CD14-positive monocyte (primary cell): Measurements from ENCODE around the gene UTP14A. TPM values are rescaled to one million over a fixed set of nuclear protein-coding genes. Genes with fewer than 3 reads are reported as not detected.

Source experiments
- DNase-seq, 3 donors: peaks; one replicate each; pipeline ENCODE4 v3.0.0-alpha.2; 2011 to 2022
- H2AFZ ChIP-seq: 2 replicates; pipeline ENCODE4 v1.6.0; 2012; ENCODE audit warnings: mild to moderate bottlenecking, low read depth, low read length, inconsistent platforms; ENCODE audit not compliant: insufficient read depth, poor library complexity, severe bottlenecking
- H3K27ac ChIP-seq, 2 donors: 1 replicate in 1 of 2; 2 replicates in 1 of 2; pipeline ENCODE4 v1.5.1; 2012 to 2013; ENCODE audit warnings: low read length in 2 of 2, control low read depth in 1 of 2, inconsistent platforms in 1 of 2, low read depth in 1 of 2, mild to moderate bottlenecking in 1 of 2
- H3K27me3 ChIP-seq, 2 donors: one replicate each; pipeline versions ENCODE4 v1.6.0 to v1.6.1; 2011 to 2013; ENCODE audit warnings: low read length in 2 of 2; ENCODE audit not compliant: control insufficient read depth in 2 of 2, insufficient read depth in 2 of 2
- H3K36me3 ChIP-seq, 2 donors: replicated peaks in 1 of 2; 1 replicate in 1 of 2; 2 replicates in 1 of 2; pipeline versions ENCODE4 v1.5.1 to v1.6.1; 2012 to 2013; ENCODE audit warnings: low read length in 2 of 2, control low read depth in 1 of 2, inconsistent platforms in 1 of 2, mild to moderate bottlenecking in 1 of 2; ENCODE audit not compliant: insufficient read depth in 2 of 2, control insufficient read depth in 1 of 2
- H3K4me1 ChIP-seq, 2 donors: 1 replicate in 1 of 2; 2 replicates in 1 of 2; pipeline versions ENCODE4 v1.5.1 to v1.6.1; 2012 to 2013; ENCODE audit warnings: low read length in 2 of 2, control low read depth in 1 of 2, inconsistent platforms in 1 of 2, mild to moderate bottlenecking in 1 of 2, moderate library complexity in 1 of 2; ENCODE audit not compliant: insufficient read depth in 2 of 2, control insufficient read depth in 1 of 2
- H3K4me2 ChIP-seq: replicated peaks from 2 replicates; pipeline ENCODE3; 2012; ENCODE audit warnings: low read length, moderate library complexity, mild to moderate bottlenecking; ENCODE audit not compliant: poor library complexity, severe bottlenecking; ENCODE audit errors: extremely low read depth
- H3K4me3 ChIP-seq, 3 experiments: fragments of 200-600 bp in 1 of 3; sonication (generic) in 1 of 3; replicated peaks in 1 of 3; 1 replicate in 2 of 3; 2 replicates in 1 of 3; pipeline ENCODE4 v1.5.1; 2011 to 2013; ENCODE audit warnings: low read length in 3 of 3, mild to moderate bottlenecking in 3 of 3, control low read depth in 2 of 3, low read depth in 2 of 3, inconsistent platforms in 1 of 3, moderate library complexity in 1 of 3
- H3K79me2 ChIP-seq: 2 replicates; pipeline ENCODE4 v1.6.0; 2012; ENCODE audit warnings: mild to moderate bottlenecking, control low read depth, inconsistent platforms, low read length, moderate library complexity; ENCODE audit not compliant: insufficient read depth
- H3K9ac ChIP-seq: 2 replicates; pipeline ENCODE4 v1.6.0; 2017; ENCODE audit warnings: low read length, mild to moderate bottlenecking; ENCODE audit not compliant: insufficient read depth, poor library complexity, severe bottlenecking
- H3K9me3 ChIP-seq, 2 donors: replicated peaks in 1 of 2; 1 replicate in 1 of 2; 2 replicates in 1 of 2; pipeline versions ENCODE4 v1.5.1 to v1.6.1; 2012 to 2013; ENCODE audit warnings: low read length in 2 of 2, control low read depth in 1 of 2; ENCODE audit not compliant: control insufficient read depth in 1 of 2, insufficient read depth in 1 of 2
- H4K20me1 ChIP-seq: 2 replicates; pipeline ENCODE4 v1.6.0; 2012; ENCODE audit warnings: mild to moderate bottlenecking, low read length, control low read depth, moderate library complexity; ENCODE audit not compliant: insufficient read depth
- H3K27ac Mint-ChIP-seq, 7 donors: one replicate each; pipeline ENCODE4 v1.8.0; 2020; ENCODE audit warnings: mild to moderate bottlenecking in 7 of 7, mixed read lengths in 7 of 7, moderate library complexity in 6 of 7, inconsistent platforms in 2 of 7
- H3K27me3 Mint-ChIP-seq, 3 donors: one replicate each; pipeline ENCODE4 v1.8.0; 2021 to 2022; ENCODE audit warnings: low read depth in 3 of 3, mild to moderate bottlenecking in 3 of 3, mixed read lengths in 3 of 3, moderate library complexity in 3 of 3, inconsistent platforms in 1 of 3
- H3K36me3 Mint-ChIP-seq, 2 donors: one replicate each; pipeline ENCODE4 v1.8.0; 2020; ENCODE audit warnings: mixed read lengths in 2 of 2, inconsistent platforms in 1 of 2, mild to moderate bottlenecking in 1 of 2
- H3K4me1 Mint-ChIP-seq: one replicate; pipeline ENCODE4 v1.8.0; 2020; ENCODE audit warnings: mild to moderate bottlenecking, mixed read lengths
- H3K4me3 Mint-ChIP-seq, 2 donors: one replicate each; pipeline ENCODE4 v1.8.0; 2020; ENCODE audit warnings: mild to moderate bottlenecking in 2 of 2, mixed read lengths in 2 of 2, moderate library complexity in 1 of 2
- H3K9me3 Mint-ChIP-seq, 7 donors: one replicate each; pipeline ENCODE4 v1.8.0; 2020 to 2022; ENCODE audit warnings: mixed read lengths in 7 of 7, mild to moderate bottlenecking in 6 of 7, moderate library complexity in 6 of 7, inconsistent platforms in 2 of 7
- WGBS: methylation state at CpG from one replicate; pipeline ENCODE4 v1.1.5; 2013; ENCODE audit warnings: missing lambda C conversion rate; ENCODE audit not compliant: insufficient coverage; 5-methylcytosine and 5-hydroxymethylcytosine counted together
- intact Hi-C, 2 donors: fragments of 100-400 bp; cut with micrococcal nuclease; formaldehyde crosslinking; loops; one replicate each; pipeline versions ENCODE4 v1.15.0 to v1.15.1; 2023
- polyA plus RNA-seq, 3 donors: library from polyadenylated mRNA; depleted of rRNA in 1 of 3; unstranded in 2 of 3; stranded (reverse) in 1 of 3; fragments of 300-500 nt in 2 of 3; fragments of >200 nt in 1 of 3; fragmentation: Illumina TruSeq in 2 of 3; gene quantifications; 1 replicate in 2 of 3; 2 replicates in 1 of 3; pipeline ENCODE4 v1.2.3, GENCODE V29; 2012 to 2021
- TF ChIP-seq, protein P1 (sequence below): fragments of 200-600 bp; IDR thresholded peaks from one replicate; pipeline ENCODE4 v1.8.0; 2022; ENCODE audit warnings: antibody characterized with exemption, mild to moderate bottlenecking

The UTP14A gene
- polyA plus RNA-seq, 3 donors: 2.9 to 5.5 (median 3.8) TPM

DNA sequence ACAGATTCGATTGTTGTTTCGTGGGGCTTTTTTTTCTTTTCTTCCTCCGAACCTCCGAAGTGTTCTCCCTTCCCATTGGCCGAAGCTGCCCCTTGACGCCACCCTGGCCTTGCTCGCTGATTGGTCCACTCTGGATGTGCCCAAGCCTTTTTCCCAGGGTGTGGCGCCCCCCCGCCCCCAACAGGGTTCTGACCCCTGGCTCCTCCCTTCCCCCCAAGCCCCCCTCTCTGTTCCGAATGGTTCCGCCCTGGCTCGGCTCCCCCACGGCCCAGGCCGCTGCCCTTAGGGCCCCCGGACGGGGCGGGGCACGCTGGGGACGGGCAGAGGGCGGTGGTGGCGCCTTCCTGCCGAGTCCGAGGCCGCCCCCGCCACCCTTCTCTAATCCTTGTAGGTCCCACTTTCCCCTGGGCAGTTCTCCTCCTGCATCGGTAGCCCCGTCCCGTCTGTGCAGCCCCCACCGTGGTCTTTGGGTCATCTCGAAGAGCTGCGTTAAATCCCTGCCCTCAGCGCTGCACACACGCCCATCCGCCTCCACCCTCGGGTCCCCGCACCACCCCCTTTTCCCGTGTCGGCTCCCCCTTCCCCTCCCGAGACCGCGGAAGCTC is 25.5 kb downstream of the UTP14A start:
- intact Hi-C loops: loop anchor here (2.0 kb wide), 1 partner anchor 49 kb away; no protein-coding TSS in a partner anchor

DNA sequence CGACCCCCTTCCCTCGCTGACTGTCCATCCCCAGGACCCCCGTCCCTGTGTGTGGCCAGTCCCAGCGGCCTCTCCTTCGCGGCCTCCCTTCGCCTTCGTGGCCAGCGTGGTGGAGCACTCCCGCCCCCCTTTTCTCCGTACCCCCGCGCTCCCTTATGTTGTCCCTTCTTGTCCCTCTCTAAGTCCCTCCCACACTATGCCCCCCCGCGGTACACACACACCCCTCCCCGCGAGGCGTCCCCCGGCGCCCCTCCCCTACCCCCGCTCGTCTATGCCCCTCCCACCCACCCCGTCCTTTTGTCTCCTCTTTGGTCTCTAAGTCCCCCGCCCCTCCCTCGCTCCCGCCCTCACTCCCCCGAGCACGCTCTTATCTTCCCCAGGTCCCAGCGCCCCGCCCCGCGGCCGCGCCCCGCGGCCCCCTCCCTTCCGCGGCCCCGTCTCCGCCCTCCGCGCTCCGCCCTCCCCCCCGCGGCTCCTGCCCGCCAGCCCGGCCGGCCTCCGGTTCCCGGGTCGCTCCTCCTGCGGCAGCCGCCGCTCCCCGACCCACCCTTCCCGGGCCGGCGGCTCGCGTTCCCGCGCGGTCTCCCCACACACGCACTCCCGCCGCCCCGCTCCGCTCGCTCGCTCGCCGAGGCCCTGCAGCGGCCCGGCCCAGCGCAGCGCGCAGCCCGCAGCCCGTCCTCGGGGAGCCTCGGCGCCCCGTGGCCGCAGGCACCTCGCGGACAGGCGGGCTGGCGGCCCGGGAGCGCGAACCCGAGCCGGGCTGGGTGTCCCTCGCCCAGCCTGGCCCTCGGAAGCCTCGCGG is 26.3 kb downstream of the UTP14A start:
- H3K27me3 Mint-ChIP-seq: peaks cover 16 to 18% (median 16%) of the 10 kb centered on the region in 3 donors
- H3K27ac Mint-ChIP-seq: peak overlapping the region; percentile 81 to 95 (median 89)
- Histone ChIP-seq H3K4me1 (peaks cover 4 to 10% of the 10 kb centered on the region in 2 donors), H3K27ac (peak overlapping the region; percentile 84), H3K27me3 (peaks cover 0 to 8% of the 10 kb centered on the region in 2 donors), H2AFZ (peak overlapping the region; percentile 68), H3K36me3 (peaks cover 6 to 14% of the 10 kb centered on the region in 2 donors), H3K79me2 (no peaks in the 10 kb centered on the region), H3K9me3 (no peaks in the 10 kb centered on the region), H3K4me2 (peak overlapping the region; percentile 68), H4K20me1 (no peaks in the 10 kb centered on the region), H3K9ac (peak overlapping the region; percentile 68), H3K4me3 (peak overlapping the region; percentile 77 to 78 (median 78))
- H3K9me3 Mint-ChIP-seq: peaks cover 0 to 16% (median 0%) of the 10 kb centered on the region in 7 donors
- peaks cover 12% of the 10 kb centered on the region for H3K4me1 Mint-ChIP-seq
- peak overlapping the region; percentile 78 to 84 for H3K4me3 Mint-ChIP-seq
- TF ChIP-seq, protein P1, sequence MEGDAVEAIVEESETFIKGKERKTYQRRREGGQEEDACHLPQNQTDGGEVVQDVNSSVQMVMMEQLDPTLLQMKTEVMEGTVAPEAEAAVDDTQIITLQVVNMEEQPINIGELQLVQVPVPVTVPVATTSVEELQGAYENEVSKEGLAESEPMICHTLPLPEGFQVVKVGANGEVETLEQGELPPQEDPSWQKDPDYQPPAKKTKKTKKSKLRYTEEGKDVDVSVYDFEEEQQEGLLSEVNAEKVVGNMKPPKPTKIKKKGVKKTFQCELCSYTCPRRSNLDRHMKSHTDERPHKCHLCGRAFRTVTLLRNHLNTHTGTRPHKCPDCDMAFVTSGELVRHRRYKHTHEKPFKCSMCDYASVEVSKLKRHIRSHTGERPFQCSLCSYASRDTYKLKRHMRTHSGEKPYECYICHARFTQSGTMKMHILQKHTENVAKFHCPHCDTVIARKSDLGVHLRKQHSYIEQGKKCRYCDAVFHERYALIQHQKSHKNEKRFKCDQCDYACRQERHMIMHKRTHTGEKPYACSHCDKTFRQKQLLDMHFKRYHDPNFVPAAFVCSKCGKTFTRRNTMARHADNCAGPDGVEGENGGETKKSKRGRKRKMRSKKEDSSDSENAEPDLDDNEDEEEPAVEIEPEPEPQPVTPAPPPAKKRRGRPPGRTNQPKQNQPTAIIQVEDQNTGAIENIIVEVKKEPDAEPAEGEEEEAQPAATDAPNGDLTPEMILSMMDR: no peak
- 0% methylated on average over 21 of the region's 97 CpGs for WGBS
- intact Hi-C loops: loop anchor here (2.0 kb wide), 1 partner anchor 49 kb away; no protein-coding TSS in a partner anchor
- DNase-seq: peak; percentile 62 to 83 (median 78)
- peaks cover 10 to 11% of the 10 kb centered on the region in 2 donors for H3K36me3 Mint-ChIP-seq

More for the DNA sequence above, 25.5 kb downstream of the UTP14A start:
- Histone ChIP-seq H3K4me3 (peak overlapping the region; percentile 77 to 78 (median 78)), H3K9ac (peak overlapping the region; percentile 68), H3K79me2 (no peaks in the 10 kb centered on the region), H3K4me2 (peak overlapping the region; percentile 68), H3K36me3 (peaks cover 6 to 22% of the 10 kb centered on the region in 2 donors), H4K20me1 (no peaks in the 10 kb centered on the region), H3K27me3 (peaks cover 0 to 8% of the 10 kb centered on the region in 2 donors), H3K9me3 (no peaks in the 10 kb centered on the region), H2AFZ (peak overlapping the region; percentile 85), H3K4me1 (peaks cover 4 to 10% of the 10 kb centered on the region in 2 donors), H3K27ac (peak overlapping the region; percentile 84)
- TF ChIP-seq, protein P1: no peak
- DNase-seq: peak; percentile 80 to 94 (median 92)
- Mint-ChIP-seq H3K27me3 (peaks cover 13 to 16% (median 14%) of the 10 kb centered on the region in 3 donors), H3K9me3 (peaks cover 0 to 16% (median 0%) of the 10 kb centered on the region in 7 donors), H3K4me1 (peaks cover 12% of the 10 kb centered on the region), H3K4me3 (peak overlapping the region; percentile 80 to 89), H3K27ac (peak overlapping the region; percentile 88 to 97 (median 93)), H3K36me3 (peaks cover 15 to 16% of the 10 kb centered on the region in 2 donors)
- 1% methylated on average over 15 of the region's 41 CpGs for WGBS
